ENCODE measurements around the gene PCDHA11. TPM values are rescaled to one million over a fixed set of nuclear protein-coding genes. Genes with fewer than 3 reads are reported as not detected.
"Not testable (repeated sequence)": the region's sequence is repeated elsewhere in the genome, so short reads cannot be mapped to it uniquely, and the experiment has no call there.

PCDHA11 gene
- total and polyA plus RNA-seq, 2 donors: 0.06 to 1.6 TPM

- no peaks in the 10 kb centered on the region for H3K4me1 ChIP-seq (ENCODE audit: insufficient read depth)
- WGBS: 20% methylated on average over 47 of the region's 47 CpGs
- no peak for DNase-seq (ENCODE audit: extremely low spot score)
Observed at GRCh38 chr5:140840978-140841962, 27.5 kb upstream of the PCDHA11 start, which contains the start of gene PCDHA8. Gene PCDHA8 (plus strand): TSS chr5:140841187. CDS start chr5:140841322, 135 bp downstream.

GRCh38 chr5:140842798-140843733 is 25.7 kb upstream of the PCDHA11 start:
- DNase-seq (ENCODE audit: extremely low spot score): no peak
- no peak overlapping the region for H3K4me3 ChIP-seq (ENCODE audit: low read depth, low read length)
- H3K4me1 ChIP-seq (ENCODE audit: insufficient read depth): no peaks in the 10 kb centered on the region
- WGBS: 47% methylated on average over 86 of the region's 87 CpGs
- H3K36me3 ChIP-seq (ENCODE audit: insufficient read depth): no peaks in the 10 kb centered on the region
- H3K27ac ChIP-seq (ENCODE audit: low read depth): no peak overlapping the region

More at GRCh38 chr5:140840978-140841962, 27.5 kb upstream of the PCDHA11 start, which contains the start of gene PCDHA8:
- Histone ChIP-seq H3K27ac (ENCODE audit: low read depth) (no peak within 1 kb of the TSS), H3K36me3 (ENCODE audit: insufficient read depth) (no peaks in the 10 kb centered on the region), H3K4me3 (ENCODE audit: low read depth, low read length) (no peak within 1 kb of the TSS)

- H3K36me3 ChIP-seq (ENCODE audit: insufficient read depth); H3K4me1 ChIP-seq (ENCODE audit: insufficient read depth); H3K4me3 ChIP-seq (ENCODE audit: low read depth, low read length); H3K27ac ChIP-seq (ENCODE audit: low read depth); DNase-seq (ENCODE audit: extremely low spot score): not testable (repeated sequence)
- 19% methylated on average over 46 of the region's 48 CpGs for WGBS
Observed at GRCh38 chr5:140848139-140849102, 20.3 kb upstream of the PCDHA11 start, which contains the start of gene PCDHA9. Gene PCDHA9 (plus strand): TSS chr5:140848382. CDS start chr5:140848496, 114 bp downstream.

DNA sequence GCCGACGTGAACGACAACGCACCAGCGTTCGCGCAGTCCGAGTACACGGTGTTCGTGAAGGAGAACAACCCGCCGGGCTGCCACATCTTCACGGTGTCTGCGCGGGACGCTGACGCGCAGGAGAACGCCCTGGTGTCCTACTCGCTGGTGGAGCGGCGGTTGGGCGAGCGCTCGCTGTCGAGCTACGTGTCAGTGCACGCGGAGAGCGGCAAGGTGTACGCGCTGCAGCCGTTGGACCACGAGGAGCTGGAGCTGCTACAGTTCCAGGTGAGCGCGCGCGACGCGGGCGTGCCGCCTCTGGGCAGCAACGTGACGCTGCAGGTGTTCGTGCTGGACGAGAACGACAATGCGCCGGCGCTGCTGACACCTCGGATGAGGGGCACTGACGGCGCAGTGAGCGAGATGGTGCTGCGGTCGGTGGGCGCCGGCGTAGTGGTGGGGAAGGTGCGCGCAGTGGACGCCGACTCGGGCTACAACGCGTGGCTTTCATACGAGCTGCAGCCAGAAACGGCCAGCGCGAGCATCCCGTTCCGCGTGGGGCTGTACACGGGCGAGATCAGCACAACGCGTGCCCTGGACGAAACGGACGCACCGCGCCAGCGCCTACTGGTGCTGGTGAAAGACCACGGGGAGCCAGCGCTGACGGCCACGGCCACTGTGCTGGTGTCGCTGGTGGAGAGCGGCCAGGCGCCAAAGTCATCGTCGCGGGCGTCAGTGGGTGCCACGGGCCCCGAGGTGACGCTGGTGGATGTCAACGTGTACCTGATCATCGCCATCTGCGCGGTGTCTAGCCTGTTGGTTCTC is 18.7 kb upstream of the PCDHA11 start:
- not testable (repeated sequence) for H3K27ac ChIP-seq (ENCODE audit: low read depth); H3K36me3 ChIP-seq (ENCODE audit: insufficient read depth); H3K4me3 ChIP-seq (ENCODE audit: low read depth, low read length); H3K4me1 ChIP-seq (ENCODE audit: insufficient read depth); DNase-seq (ENCODE audit: extremely low spot score)
- 45% methylated on average over 101 of the region's 101 CpGs for WGBS

DNA sequence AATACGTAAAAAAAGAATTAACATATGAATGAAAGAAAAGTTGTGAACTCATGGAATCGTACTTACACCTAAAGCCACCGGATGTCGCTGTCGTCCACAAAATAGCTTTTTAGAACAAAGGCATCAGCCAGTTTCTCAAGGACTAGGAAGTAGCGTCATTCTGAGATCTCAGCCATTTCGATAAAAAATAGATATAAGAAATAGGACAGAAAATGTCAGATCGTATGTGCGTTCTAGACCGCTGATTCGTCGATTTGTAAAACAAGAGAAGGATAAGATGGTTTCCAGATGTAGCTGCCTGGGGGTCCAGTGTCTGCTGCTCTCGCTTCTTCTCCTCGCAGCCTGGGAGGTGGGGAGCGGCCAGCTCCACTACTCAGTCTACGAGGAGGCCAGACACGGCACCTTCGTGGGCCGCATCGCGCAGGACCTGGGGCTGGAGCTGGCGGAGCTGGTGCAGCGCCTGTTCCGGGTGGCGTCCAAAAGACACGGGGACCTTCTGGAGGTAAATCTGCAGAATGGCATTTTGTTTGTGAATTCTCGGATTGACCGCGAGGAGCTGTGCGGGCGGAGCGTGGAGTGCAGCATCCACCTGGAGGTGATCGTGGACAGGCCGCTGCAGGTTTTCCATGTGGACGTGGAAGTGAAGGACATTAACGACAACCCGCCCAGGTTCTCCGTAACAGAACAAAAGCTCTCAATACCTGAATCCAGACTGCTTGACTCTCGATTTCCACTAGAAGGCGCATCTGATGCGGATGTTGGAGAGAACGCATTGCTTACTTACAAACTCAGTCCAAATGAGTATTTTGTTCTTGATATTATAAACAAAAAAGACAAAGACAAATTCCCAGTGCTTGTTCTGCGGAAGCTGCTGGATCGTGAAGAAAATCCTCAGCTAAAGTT is 12.7 kb upstream of the PCDHA11 start, which contains the start of gene PCDHA10:
PCDHA10 (plus strand) TSS at position 126 of the 903 bp plus-strand sequence; CDS start at position 278, 152 bp downstream.
- Histone ChIP-seq H3K36me3 (ENCODE audit: insufficient read depth) (no peaks in the 10 kb centered on the region), H3K4me3 (ENCODE audit: low read depth, low read length) (no peak within 1 kb of the TSS), H3K4me1 (ENCODE audit: insufficient read depth) (no peaks in the 10 kb centered on the region), H3K27ac (ENCODE audit: low read depth) (no peak within 1 kb of the TSS)
- 18% methylated on average over 44 of the region's 44 CpGs for WGBS
- no peak for DNase-seq (ENCODE audit: extremely low spot score)

GRCh38 chr5:140857177-140857986 is 11.4 kb upstream of the PCDHA11 start:
- no peaks in the 10 kb centered on the region for H3K36me3 ChIP-seq (ENCODE audit: insufficient read depth)
- H3K27ac ChIP-seq (ENCODE audit: low read depth): no peak overlapping the region
- DNase-seq (ENCODE audit: extremely low spot score): no peak
- H3K4me3 ChIP-seq (ENCODE audit: low read depth, low read length): no peak overlapping the region
- H3K4me1 ChIP-seq (ENCODE audit: insufficient read depth): no peaks in the 10 kb centered on the region
- WGBS: 53% methylated on average over 94 of the region's 94 CpGs

DNA sequence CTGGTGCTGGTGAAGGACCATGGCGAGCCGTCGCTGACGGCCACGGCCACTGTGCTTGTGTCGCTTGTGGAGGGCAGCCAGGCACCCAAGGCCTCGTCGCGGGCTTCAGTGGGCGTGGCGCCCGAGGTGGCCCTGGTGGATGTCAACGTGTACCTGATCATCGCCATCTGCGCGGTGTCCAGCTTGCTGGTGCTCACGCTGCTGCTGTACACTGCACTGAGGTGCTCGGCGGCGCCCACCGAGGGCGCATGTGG is 10.8 kb upstream of the PCDHA11 start:
- no peak overlapping the region for H3K27ac ChIP-seq (ENCODE audit: low read depth)

DNA sequence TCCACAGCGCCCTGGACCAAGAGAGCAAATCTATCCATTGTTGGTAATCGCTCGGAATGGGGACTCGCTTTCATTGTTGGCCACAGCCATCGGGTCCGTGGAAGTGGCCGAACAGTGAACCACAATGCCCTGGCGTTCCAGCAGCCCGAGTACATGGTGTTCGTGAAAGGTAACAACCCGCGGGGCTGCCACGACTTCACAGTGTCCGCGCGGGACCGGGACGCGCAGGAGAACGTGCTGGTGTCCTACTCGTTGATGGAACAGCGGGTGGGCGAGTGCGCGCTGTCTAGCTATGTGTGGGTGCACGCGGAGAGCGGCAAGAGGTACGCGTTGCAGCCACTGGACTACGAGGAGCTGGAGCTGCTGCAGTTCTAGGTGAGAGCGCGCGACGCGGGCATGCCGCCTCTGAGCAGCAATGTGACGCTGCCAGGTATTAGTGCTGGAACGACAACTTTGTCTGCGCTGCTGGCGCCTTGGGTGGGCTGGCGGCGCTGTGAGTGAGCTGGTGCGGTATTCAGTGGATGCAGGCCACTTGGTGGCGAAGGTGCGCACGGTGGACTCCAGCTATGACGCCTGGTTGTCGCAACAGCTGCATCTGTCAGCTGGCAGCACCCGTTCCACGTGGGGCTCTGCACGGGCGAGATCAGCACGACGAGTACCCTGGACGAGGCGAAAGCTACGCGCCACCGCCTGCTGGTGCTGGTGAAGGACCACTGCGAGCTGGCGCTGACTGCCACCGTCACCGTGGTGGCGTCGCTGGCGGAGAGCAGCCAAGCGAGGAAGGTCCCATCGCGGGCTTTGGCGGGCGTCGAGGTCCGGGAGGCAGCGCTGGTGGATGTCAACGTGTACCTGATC is 6.1 kb upstream of the PCDHA11 start:
- Histone ChIP-seq H3K36me3 (ENCODE audit: insufficient read depth) (no peaks in the 10 kb centered on the region), H3K4me1 (ENCODE audit: insufficient read depth) (no peaks in the 10 kb centered on the region), H3K4me3 (ENCODE audit: low read depth, low read length) (no peak overlapping the region), H3K27ac (ENCODE audit: low read depth) (no peak overlapping the region)
- no peak for DNase-seq (ENCODE audit: extremely low spot score)
- 41% methylated on average over 76 of the region's 76 CpGs for WGBS

More for the DNA sequence above, 10.8 kb upstream of the PCDHA11 start:
- no peaks in the 10 kb centered on the region for H3K36me3 ChIP-seq (ENCODE audit: insufficient read depth)
- no peak overlapping the region for H3K4me3 ChIP-seq (ENCODE audit: low read depth, low read length)
- no peaks in the 10 kb centered on the region for H3K4me1 ChIP-seq (ENCODE audit: insufficient read depth)
- no peak for DNase-seq (ENCODE audit: extremely low spot score)
- WGBS: 65% methylated on average over 22 of the region's 22 CpGs

DNA sequence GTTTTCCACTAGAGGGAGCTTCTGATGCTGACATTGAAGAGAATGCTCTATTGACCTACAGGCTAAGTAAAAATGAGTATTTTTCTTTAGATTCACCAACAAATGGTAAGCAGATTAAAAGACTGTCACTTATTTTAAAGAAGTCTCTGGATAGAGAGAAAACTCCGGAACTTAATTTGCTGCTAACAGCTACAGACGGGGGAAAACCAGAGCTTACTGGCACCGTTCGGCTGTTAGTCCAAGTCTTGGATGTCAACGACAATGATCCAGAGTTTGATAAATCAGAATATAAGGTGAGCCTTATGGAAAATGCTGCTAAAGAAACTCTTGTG is 764 bp downstream of the PCDHA11 start:
- H3K4me3 ChIP-seq (ENCODE audit: low read depth, low read length): no peak overlapping the region
- no peak for DNase-seq (ENCODE audit: extremely low spot score)
- WGBS: 58% methylated on average over 5 of the region's 5 CpGs
- H3K36me3 ChIP-seq (ENCODE audit: insufficient read depth): no peaks in the 10 kb centered on the region
- no peak overlapping the region for H3K27ac ChIP-seq (ENCODE audit: low read depth)
- no peaks in the 10 kb centered on the region for H3K4me1 ChIP-seq (ENCODE audit: insufficient read depth)
